Breast epithelium (tissue), 4 donors: Measurements from ENCODE around the gene GET4. TPM values are rescaled to one million over a fixed set of nuclear protein-coding genes. Genes with fewer than 3 reads are reported as not detected.

Experiments used
- DNase-seq, 2 donors: peaks; one replicate each; pipeline ENCODE4 v3.0.0-alpha.2; 2019; ENCODE audit warnings: low spot score in 2 of 2
- H3K27ac ChIP-seq, 2 donors: fragments of 200-600 bp; sonication (generic) in 1 of 2; one replicate each; pipeline ENCODE4 v1.5.1; 2016 to 2019; ENCODE audit warnings: mild to moderate bottlenecking in 1 of 2
- H3K27me3 ChIP-seq, 2 donors: fragments of 200-600 bp; sonication (generic) in 1 of 2; one replicate each; pipeline versions ENCODE4 v1.5.1 to v1.6.0; 2017 to 2019; ENCODE audit warnings: control low read depth in 1 of 2, mild to moderate bottlenecking in 1 of 2
- H3K36me3 ChIP-seq: fragments of 200-600 bp; one replicate; pipeline ENCODE4 v1.5.1; 2019
- H3K4me1 ChIP-seq, 2 donors: fragments of 200-600 bp; sonication (generic); one replicate each; pipeline ENCODE4 v1.5.1; 2016 to 2019; ENCODE audit warnings: control low read depth in 1 of 2
- H3K4me3 ChIP-seq, 3 donors: fragments of 200-600 bp; sonication (generic); 1 replicate in 2 of 3; 2 replicates in 1 of 3; pipeline ENCODE4 v1.5.1; 2016 to 2019; ENCODE audit warnings: mild to moderate bottlenecking in 3 of 3, moderate library complexity in 2 of 3
- H3K9me3 ChIP-seq, 2 donors: fragments of 200-600 bp; sonication (generic) in 1 of 2; one replicate each; pipeline ENCODE4 v1.5.1; 2016 to 2019; ENCODE audit warnings: control low read depth in 1 of 2
- POLR2A ChIP-seq: fragments of 450-650 bp; IDR thresholded peaks from one replicate; pipeline ENCODE4 v1.6.1; 2016; ENCODE audit warnings: antibody characterized with exemption, mild to moderate bottlenecking, moderate library complexity
- POLR2AphosphoS5 ChIP-seq, 3 donors: sonication (generic); formaldehyde crosslinking; IDR thresholded peaks; one replicate each; pipeline ENCODE4 v1.6.1; 2017; ENCODE audit warnings: antibody characterized with exemption in 3 of 3
- intact Hi-C: fragments of 100-400 bp; cut with DNase I; formaldehyde crosslinking; loops from one replicate; pipeline ENCODE4 v1.15.1; 2023; ENCODE audit warnings: low total_unique reads
- total RNA-seq, 3 donors: library from RNA; depleted of rRNA; stranded (reverse); fragments of >200 nt; gene quantifications; one replicate each; pipeline ENCODE4 v1.1.0, GENCODE V29; 2016
- TF ChIP-seq, protein P1 (sequence below), 3 donors: fragments of 450-650 bp; IDR thresholded peaks; one replicate each; pipeline ENCODE4 v1.5.1; 2016 to 2017; ENCODE audit warnings: antibody characterized with exemption in 3 of 3, mild to moderate bottlenecking in 3 of 3, moderate library complexity in 3 of 3

GET4 gene
- total RNA-seq, 3 donors from 2014 or later = 23.7 to 33.4 (median 29.5) TPM

DNA sequence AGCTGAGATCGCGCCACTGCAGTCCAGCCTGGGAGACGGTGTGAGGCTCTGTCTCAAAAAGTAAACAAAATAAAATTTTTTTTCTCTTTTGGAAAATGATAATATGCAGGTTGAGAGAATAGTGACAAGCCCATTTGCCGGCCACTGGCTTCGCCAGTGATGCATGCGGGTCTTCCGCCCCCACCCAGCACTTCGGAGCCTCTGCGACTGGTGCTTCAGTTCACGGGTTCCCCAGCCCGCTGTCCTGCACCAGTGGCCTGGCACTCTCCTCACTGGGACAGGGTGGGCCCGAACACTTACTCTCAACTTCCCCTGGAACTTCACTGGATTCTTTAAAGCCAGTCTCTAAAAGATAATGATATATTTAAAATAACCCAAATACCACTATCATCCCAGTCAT, 41.3 kb upstream of the GET4 start:
- Histone ChIP-seq H3K4me3 (no peak overlapping the region), H3K4me1 (peaks cover 9 to 16% of the 10 kb centered on the region in 2 donors), H3K36me3 (no peaks in the 10 kb centered on the region), H3K27me3 (no peaks in the 10 kb centered on the region), H3K27ac (peak overlapping the region in 1 of 2 donors; percentile 90), H3K9me3 (no peaks in the 10 kb centered on the region)
- no peak for DNase-seq
- TF ChIP-seq, protein P1, sequence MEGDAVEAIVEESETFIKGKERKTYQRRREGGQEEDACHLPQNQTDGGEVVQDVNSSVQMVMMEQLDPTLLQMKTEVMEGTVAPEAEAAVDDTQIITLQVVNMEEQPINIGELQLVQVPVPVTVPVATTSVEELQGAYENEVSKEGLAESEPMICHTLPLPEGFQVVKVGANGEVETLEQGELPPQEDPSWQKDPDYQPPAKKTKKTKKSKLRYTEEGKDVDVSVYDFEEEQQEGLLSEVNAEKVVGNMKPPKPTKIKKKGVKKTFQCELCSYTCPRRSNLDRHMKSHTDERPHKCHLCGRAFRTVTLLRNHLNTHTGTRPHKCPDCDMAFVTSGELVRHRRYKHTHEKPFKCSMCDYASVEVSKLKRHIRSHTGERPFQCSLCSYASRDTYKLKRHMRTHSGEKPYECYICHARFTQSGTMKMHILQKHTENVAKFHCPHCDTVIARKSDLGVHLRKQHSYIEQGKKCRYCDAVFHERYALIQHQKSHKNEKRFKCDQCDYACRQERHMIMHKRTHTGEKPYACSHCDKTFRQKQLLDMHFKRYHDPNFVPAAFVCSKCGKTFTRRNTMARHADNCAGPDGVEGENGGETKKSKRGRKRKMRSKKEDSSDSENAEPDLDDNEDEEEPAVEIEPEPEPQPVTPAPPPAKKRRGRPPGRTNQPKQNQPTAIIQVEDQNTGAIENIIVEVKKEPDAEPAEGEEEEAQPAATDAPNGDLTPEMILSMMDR (IDR thresholded peaks at IDR 0.05) = no peak
- intact Hi-C loops = no loop called here

DNA sequence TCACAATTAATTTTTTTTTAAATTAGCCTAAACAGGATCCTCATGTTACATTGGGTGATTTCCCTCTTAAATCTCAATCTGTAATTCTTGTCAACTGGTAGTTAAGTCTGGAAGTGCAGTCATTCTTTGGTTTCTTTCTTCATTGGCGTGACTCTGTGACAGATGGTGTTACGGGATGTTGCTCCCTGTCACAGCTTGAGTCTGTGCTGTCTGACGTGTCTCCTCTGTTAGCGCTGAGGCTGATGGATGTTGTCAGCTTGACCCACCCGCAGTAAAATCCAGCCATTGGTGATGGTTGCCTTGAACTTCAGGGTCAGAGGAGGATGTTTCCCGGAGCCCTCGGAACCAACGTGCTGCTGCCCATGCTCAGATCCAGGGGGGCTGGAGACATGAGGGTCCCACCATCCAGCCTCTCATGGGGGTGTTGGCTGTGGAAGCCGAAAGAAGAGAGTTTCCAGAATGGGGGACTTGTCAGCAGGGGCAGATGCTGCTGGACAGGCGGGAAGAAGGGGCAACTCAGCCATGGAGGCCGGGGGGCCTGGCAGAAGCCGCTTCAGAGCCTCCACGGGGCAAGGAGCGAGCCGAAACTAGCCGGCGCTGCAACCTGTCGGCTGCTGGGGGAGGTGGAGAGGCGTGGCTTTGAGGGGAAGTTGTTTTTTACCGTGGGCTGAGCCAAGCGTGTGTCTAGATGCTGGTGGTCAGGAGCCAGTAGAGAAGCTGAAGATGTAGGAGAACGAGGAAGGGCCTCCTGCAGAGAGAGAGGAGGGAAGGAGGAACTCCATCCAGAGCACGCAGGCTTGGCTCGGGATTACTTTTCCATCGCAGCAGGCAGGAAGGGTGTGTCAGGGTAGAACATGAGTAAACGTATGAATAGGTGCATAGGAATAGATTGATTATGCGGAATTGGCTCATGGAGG, 40.6 kb upstream of the GET4 start:
- Histone ChIP-seq H3K4me1 (peaks cover 2 to 13% of the 10 kb centered on the region in 2 donors), H3K9me3 (no peaks in the 10 kb centered on the region), H3K4me3 (no peak overlapping the region), H3K27ac (peak overlapping the region; percentile 48 to 52), H3K36me3 (no peaks in the 10 kb centered on the region), H3K27me3 (no peaks in the 10 kb centered on the region)
- TF ChIP-seq POLR2AphosphoS5 (IDR thresholded peaks at IDR 0.05) (no peak), POLR2A (no peak)
- TF ChIP-seq, protein P1 (IDR thresholded peaks at IDR 0.05) = no peak
- intact Hi-C loops = no loop called here
- DNase-seq = no peak

DNA sequence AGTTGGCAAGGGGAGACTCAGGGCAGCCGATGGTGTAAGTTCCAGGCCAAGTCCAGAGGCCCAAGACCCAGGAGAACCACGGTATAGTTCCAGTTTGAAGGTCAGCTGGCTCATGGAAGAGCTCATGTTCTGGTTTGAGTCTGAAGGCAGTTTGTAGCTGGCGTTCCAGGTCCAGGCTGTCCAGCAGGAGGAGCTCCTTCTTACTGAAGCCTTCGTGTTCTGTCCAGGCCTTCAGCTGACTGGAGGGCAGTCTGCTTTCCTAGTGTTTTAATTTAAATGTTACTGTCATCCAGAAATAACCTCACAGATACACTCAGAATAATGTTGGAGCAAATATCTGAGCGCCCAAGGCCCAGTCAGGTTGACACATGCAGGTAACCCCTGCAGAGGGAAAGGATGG, 39.9 kb upstream of the GET4 start:
- intact Hi-C loops = no loop called here
- H3K4me1 ChIP-seq = peaks cover 0 to 10% of the 10 kb centered on the region in 2 donors

DNA sequence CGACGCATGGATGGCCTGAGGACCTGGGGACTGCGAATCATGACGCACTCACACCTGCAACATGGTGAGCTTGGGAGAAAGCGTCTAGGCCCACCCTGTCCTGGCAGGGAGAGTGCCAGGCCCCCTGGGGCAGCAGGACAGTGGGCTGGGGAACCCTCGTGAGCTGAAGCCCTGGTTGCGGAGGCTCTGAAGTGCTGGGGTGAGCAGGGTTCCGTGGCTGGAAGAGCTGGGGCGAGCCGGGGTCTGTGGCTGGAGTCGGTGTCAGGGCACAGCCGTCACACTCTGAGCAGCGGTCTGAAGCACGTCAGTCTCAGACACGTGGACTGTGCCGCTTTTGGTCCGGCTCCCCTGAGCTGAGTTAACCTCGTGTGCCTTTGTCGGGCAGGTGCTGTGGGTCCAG, 39.4 kb upstream of the GET4 start:
- Histone ChIP-seq H3K4me1 (peaks cover 0 to 10% of the 10 kb centered on the region in 2 donors), H3K9me3 (no peaks in the 10 kb centered on the region), H3K27ac (peak overlapping the region; percentile 48 to 52), H3K27me3 (no peaks in the 10 kb centered on the region), H3K36me3 (no peaks in the 10 kb centered on the region), H3K4me3 (no peak overlapping the region)
- TF ChIP-seq POLR2AphosphoS5 (IDR thresholded peaks at IDR 0.05) (no peak), POLR2A (no peak)
- TF ChIP-seq, protein P1 (IDR thresholded peaks at IDR 0.05) = no peak
- DNase-seq = no peak
- intact Hi-C loops = no loop called here

More for the DNA sequence above, 39.9 kb upstream of the GET4 start:
- Histone ChIP-seq H3K9me3 (no peaks in the 10 kb centered on the region), H3K36me3 (no peaks in the 10 kb centered on the region), H3K4me3 (no peak overlapping the region), H3K27ac (peak overlapping the region; percentile 48 to 52), H3K27me3 (no peaks in the 10 kb centered on the region)
- TF ChIP-seq POLR2A = no peak
- TF ChIP-seq, protein P1 (IDR thresholded peaks at IDR 0.05) = peak in 1 of 3 donors; percentile 20
- DNase-seq = no peak

DNA sequence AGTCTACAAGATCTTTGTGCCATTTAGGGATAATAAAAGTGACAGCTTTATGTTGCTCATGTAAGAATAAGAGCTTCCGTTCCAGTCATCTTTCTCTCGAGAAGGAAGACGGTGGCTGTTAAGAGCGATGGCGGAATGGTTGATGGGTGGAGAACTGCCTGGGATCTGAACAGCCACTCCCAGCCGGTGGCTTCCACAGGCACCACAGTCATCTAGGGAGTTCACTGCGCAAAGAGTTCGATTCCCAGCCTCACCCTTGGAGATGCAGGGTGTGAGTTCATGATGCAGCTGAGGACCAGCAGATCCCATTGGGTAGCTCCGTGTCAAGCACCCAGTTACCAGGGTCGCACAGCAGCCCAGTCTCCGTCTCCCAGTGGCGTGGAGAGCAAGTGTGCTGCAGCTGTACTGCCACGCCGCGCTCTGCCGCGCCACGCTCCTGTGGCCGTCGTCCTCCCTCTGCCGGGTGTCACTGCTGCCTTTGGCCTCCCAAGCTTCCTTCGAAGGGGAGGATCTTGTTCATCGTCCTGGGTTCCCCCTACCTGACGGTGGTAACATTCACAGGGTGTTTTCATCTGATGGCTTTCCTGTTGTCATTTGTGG, 36.3 kb upstream of the GET4 start:
- no peaks in the 10 kb centered on the region for H3K4me1 ChIP-seq
- intact Hi-C loops = loop anchor here (5.0 kb wide), 1 partner anchor 718 kb away; no protein-coding TSS in a partner anchor
- TF ChIP-seq POLR2A = no peak
- no peak for TF ChIP-seq POLR2AphosphoS5 (IDR thresholded peaks at IDR 0.05)
- TF ChIP-seq, protein P1 (IDR thresholded peaks at IDR 0.05) = no peak
- no peaks in the 10 kb centered on the region for H3K27me3 ChIP-seq
- no peaks in the 10 kb centered on the region for H3K36me3 ChIP-seq
- no peaks in the 10 kb centered on the region for H3K9me3 ChIP-seq
- no peak overlapping the region for H3K27ac ChIP-seq
- no peak for DNase-seq
- H3K4me3 ChIP-seq = no peak overlapping the region
